AG04450 (cell line): ENCODE results near the gene FUT4. TPM values are rescaled to one million over a fixed set of nuclear protein-coding genes. Genes with fewer than 3 reads are reported as not detected.

Experiments used
- CTCF ChIA-PET: fragments of 300-600, 350-600 bp; formaldehyde crosslinking; extraction: SDS; loops from one replicate; lab custom pipeline; 2022; ENCODE audit warnings: antibody characterized with exemption, inconsistent platforms; lab: Charles Lee
- POLR2A ChIA-PET: fragments of 350-600 bp; formaldehyde crosslinking; extraction: SDS; loops from one replicate; lab custom pipeline; 2021; ENCODE audit warnings: antibody characterized with exemption, inconsistent platforms; lab: Yijun Ruan, JAX
- DNase-seq: peaks from one replicate; pipeline ENCODE4 v3.0.0-alpha.2; 2011; ENCODE audit warnings: low read depth, low spot score
- H3K27ac ChIP-seq: one replicate; pipeline ENCODE4 v1.5.1; 2012; ENCODE audit warnings: low read depth, low read length, control low read depth
- H3K27me3 ChIP-seq: one replicate; pipeline ENCODE4 v1.6.0; 2012; ENCODE audit warnings: low read length; ENCODE audit not compliant: control insufficient read depth, insufficient read depth
- H3K4me3 ChIP-seq: 2 replicates; pipeline ENCODE4 v1.5.1; 2011; ENCODE audit warnings: mild to moderate bottlenecking, low read depth, low read length, control low read depth
- H3K9me3 ChIP-seq: 2 replicates; pipeline ENCODE4 v1.5.1; 2012; ENCODE audit warnings: low read length; ENCODE audit not compliant: control insufficient read depth, insufficient read depth
- polyA plus RNA-seq: library from polyadenylated mRNA; depleted of rRNA; stranded (reverse); fragments of >200 nt; gene quantifications from 2 replicates; pipeline ENCODE4 v1.2.3, GENCODE V29; 2011
- TF ChIP-seq, protein P1 (sequence below): IDR thresholded peaks from 2 replicates; pipeline ENCODE4 v1.5.1; 2011; ENCODE audit warnings: low read depth, low read length, control low read depth, inconsistent platforms

The FUT4 gene
- polyA plus RNA-seq, 1 experiment, result 2.6 TPM

- ChIA-PET POLR2A (no interaction called here), CTCF (interaction anchor here (1.2 to 2.8 kb wide), 2 partner anchors 18 to 66 kb away, joined by 3 to 12 read pairs; no protein-coding TSS in a partner anchor)
- Histone ChIP-seq H3K27me3 (no peaks in the 10 kb centered on the region), H3K27ac (no peak overlapping the region), H3K4me3 (no peak overlapping the region), H3K9me3 (no peaks in the 10 kb centered on the region)
- TF ChIP-seq, protein P1, sequence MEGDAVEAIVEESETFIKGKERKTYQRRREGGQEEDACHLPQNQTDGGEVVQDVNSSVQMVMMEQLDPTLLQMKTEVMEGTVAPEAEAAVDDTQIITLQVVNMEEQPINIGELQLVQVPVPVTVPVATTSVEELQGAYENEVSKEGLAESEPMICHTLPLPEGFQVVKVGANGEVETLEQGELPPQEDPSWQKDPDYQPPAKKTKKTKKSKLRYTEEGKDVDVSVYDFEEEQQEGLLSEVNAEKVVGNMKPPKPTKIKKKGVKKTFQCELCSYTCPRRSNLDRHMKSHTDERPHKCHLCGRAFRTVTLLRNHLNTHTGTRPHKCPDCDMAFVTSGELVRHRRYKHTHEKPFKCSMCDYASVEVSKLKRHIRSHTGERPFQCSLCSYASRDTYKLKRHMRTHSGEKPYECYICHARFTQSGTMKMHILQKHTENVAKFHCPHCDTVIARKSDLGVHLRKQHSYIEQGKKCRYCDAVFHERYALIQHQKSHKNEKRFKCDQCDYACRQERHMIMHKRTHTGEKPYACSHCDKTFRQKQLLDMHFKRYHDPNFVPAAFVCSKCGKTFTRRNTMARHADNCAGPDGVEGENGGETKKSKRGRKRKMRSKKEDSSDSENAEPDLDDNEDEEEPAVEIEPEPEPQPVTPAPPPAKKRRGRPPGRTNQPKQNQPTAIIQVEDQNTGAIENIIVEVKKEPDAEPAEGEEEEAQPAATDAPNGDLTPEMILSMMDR, result no peak
- no peak for DNase-seq
Measured at GRCh38 chr11:94585399-94585798, 41.7 kb downstream of the FUT4 start.

GRCh38 chr11:94586546-94586945 is 42.8 kb downstream of the FUT4 start:
- Histone ChIP-seq H3K27me3 (no peaks in the 10 kb centered on the region), H3K9me3 (no peaks in the 10 kb centered on the region), H3K27ac (no peak overlapping the region), H3K4me3 (no peak overlapping the region)
- CTCF ChIA-PET, result interaction anchor here (1.8 to 3.2 kb wide), 2 partner anchors 16 to 68 kb away, joined by 4 to 31 read pairs; no protein-coding TSS in a partner anchor
- no peak for DNase-seq
- POLR2A ChIA-PET, result no interaction called here
- TF ChIP-seq, protein P1, result no peak

DNA sequence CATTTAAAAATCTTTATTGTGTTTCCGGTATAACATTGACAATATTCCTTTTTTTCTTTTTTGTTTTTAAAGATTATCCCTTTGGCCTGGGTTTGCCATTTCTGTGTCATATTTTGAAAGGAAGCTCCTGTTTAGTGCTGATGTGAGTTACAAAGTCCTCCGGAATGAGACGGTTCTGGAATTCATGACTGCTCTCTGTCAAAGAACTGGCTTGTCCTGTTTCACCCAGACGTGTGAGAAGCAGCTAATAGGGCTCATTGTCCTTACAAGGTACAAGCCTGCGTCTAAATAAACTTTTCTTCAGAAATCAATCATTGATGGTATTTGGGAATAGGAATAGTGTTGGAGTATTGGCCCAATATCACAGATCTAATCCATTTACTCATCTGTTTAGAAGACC is 43.3 kb downstream of the FUT4 start:
- CTCF ChIA-PET, result interaction anchor here (1.8 to 3.2 kb wide), 2 partner anchors 16 to 68 kb away, joined by 4 to 31 read pairs; no protein-coding TSS in a partner anchor
- H3K9me3 ChIP-seq, result no peaks in the 10 kb centered on the region
- TF ChIP-seq, protein P1, result no peak

DNA sequence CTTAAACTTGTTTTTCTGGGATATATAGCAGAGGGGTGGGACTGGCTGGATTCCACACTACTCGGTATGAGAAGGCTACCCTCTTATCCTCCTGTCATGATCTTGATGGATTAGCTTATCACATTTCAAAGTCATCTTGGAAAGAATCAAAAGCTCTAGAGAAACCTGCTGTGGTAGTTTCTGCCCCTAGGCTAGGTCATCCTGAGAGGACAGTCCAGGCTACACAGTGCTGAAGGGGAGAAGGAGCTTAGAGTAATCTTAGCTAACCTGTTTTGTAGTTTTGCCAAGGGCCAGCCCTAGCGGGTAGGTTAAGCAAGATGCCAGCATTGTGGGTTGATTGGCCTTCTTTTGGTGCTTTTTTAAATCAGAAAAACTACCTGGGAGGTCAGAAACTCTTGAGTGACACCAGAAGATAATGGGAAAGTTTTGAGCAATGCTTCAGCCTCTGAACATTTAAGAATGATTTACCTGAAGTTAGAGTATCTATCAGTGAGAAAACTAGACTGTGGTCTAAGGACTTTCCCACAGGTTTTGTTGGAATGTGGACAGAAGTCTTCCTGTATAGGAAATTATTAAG is 44.7 kb downstream of the FUT4 start:
- H3K27me3 ChIP-seq, result no peaks in the 10 kb centered on the region
- CTCF ChIA-PET, result interaction anchor here (1.1 to 3.2 kb wide), 3 partner anchors 15 to 692 kb away, joined by 3 to 31 read pairs (median 4); no protein-coding TSS in a partner anchor
- no peak overlapping the region for H3K27ac ChIP-seq
- H3K4me3 ChIP-seq, result no peak overlapping the region
- H3K9me3 ChIP-seq, result no peaks in the 10 kb centered on the region
- POLR2A ChIA-PET, result no interaction called here
- no peak for DNase-seq
- TF ChIP-seq, protein P1, result no peak

More for the DNA sequence above, 43.3 kb downstream of the FUT4 start:
- Histone ChIP-seq H3K27ac (no peak overlapping the region), H3K4me3 (no peak overlapping the region), H3K27me3 (no peaks in the 10 kb centered on the region)
- no peak for DNase-seq
- POLR2A ChIA-PET, result no interaction called here

DNA sequence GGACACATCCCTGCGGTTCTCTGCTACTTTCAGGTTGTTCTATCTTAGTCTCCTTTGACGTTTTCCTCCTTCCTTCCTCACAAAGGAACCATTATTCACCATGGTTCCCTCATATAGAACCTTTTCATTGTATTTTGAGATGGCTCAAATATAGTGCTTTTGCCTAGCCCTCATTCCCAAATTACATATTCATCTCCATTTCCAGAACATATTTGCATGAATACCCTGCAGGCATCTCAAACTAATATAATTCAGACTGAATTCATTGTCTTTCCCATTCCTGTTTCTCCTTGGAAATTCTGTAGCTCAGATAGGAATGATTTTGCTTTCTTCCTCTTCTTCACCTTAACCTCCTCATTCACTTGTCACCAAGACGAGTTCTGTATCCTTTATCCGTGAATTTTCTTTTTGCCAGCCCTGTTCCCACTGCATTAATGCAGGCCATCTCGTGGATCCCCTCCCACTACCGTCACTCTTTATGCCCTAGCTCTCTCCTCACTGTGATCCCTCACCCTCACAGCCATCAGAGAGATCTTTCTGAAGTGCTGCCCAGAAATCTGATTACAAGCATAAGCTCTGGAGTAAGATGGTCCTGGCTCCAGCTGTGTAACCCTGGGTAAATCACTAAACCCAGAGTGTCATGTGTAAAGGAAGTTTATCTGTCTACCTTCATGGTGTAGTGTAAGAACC is 46.8 kb downstream of the FUT4 start:
- TF ChIP-seq, protein P1, result no peak
- POLR2A ChIA-PET, result no interaction called here
- Histone ChIP-seq H3K9me3 (no peaks in the 10 kb centered on the region), H3K27ac (no peak overlapping the region), H3K27me3 (no peaks in the 10 kb centered on the region), H3K4me3 (no peak overlapping the region)
- DNase-seq, result no peak
- CTCF ChIA-PET, result interaction anchor here (2.1 kb wide), 1 partner anchor 12 kb away, joined by 7 read pairs; no protein-coding TSS in a partner anchor
